NT2/D1 (cell line): ENCODE measurements around the gene ERGIC1.

Source experiments
- SUZ12 ChIP-seq: IDR thresholded peaks from 2 replicates; pipeline ENCODE4 v1.6.1; 2011; ENCODE audit not compliant: insufficient read length, insufficient read depth; ENCODE audit errors: extremely low read depth
- YY1 ChIP-seq: IDR thresholded peaks from 2 replicates; pipeline ENCODE4 v1.6.1; 2011; ENCODE audit not compliant: insufficient read length, insufficient read depth
- ZNF274 ChIP-seq: IDR thresholded peaks from 2 replicates; pipeline ENCODE4 v1.6.1; 2011; ENCODE audit warnings: mild to moderate bottlenecking, low read depth, low read length

DNA sequence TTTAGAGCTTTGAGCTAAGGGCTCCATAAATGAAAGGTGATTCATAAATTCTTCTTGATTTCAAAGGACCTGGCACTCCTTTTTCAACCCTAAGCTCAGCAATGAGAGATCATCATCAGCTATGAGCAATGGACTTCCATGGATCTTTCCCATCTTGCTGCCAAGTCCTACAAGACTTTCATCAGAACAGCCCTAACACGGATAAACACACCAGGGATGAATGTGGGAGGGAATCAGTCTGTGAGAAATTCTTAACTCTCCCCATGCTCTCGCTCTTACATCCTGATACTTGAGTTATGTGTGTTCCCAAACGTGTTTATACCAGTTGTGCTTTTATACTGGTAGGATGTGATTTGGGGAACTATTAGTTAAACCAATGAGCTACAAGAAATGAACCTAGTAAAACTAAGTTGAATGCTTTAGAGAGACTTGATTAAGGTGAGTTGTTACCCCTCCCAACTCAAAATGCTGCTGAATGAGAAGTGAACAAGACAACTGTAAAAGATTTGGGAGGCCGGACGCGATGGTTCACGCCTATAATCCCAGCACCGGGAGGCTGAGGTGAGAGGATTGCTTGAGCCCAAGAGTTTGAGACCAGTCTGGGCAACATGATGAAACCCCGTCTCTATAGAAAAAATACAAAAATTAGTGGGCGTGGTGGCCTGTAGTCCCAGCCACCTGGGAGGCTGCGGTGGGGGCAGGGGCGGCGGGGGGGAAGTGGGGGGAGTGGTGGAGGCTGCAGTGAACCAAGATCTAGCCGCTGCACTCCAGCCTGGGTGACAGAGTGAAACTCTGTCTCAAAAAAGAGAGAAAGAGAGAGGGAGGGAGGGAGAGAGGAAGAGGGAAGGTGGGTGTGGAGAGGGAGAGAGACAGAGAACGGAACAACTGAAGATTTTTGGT is 120.0 kb downstream of the ERGIC1 start:
- no peak for TF ChIP-seq YY1
- TF ChIP-seq ZNF274: no peak
- TF ChIP-seq SUZ12: no peak
